Aorta (tissue), 5 donors: ENCODE measurements around the gene ZCCHC4. TPM values are rescaled to one million over a fixed set of nuclear protein-coding genes. Genes with fewer than 3 reads are reported as not detected.
"Not testable (repeated sequence)": the region's sequence is repeated elsewhere in the genome, so short reads cannot be mapped to it uniquely, and the experiment has no call there.

Source experiments
- ATAC-seq: fragments of 200-7000 bp; cut with Tn5 transposase; one replicate; pipeline ENCODE4 v1.9.1; 2022; ENCODE audit warnings: moderate library complexity; ENCODE audit not compliant: low FRiP score
- DNase-seq, 2 donors: peaks; one replicate each; pipeline ENCODE4 v3.0.0-alpha.2; 2020
- H3K27ac ChIP-seq, 2 donors: one replicate each; pipeline ENCODE4 v1.5.1; 2013; ENCODE audit warnings: low read length in 2 of 2, mild to moderate bottlenecking in 2 of 2, moderate library complexity in 2 of 2, control low read depth in 1 of 2, inconsistent platforms in 1 of 2, low read depth in 1 of 2
- H3K27me3 ChIP-seq, 2 donors: one replicate each; pipeline ENCODE4 v1.6.1; 2013; ENCODE audit warnings: control low read depth in 1 of 2, low read length in 1 of 2, mild to moderate bottlenecking in 1 of 2, moderate library complexity in 1 of 2; ENCODE audit not compliant: insufficient read depth in 2 of 2, control insufficient read depth in 1 of 2
- H3K36me3 ChIP-seq, 2 donors: one replicate each; pipeline ENCODE4 v1.6.1; 2013; ENCODE audit warnings: control low read depth in 1 of 2, low read length in 1 of 2, mild to moderate bottlenecking in 1 of 2; ENCODE audit not compliant: insufficient read depth in 2 of 2, control insufficient read depth in 1 of 2
- H3K4me1 ChIP-seq, 2 donors: one replicate each; pipeline ENCODE4 v1.6.1; 2013; ENCODE audit warnings: low read length in 2 of 2, control low read depth in 1 of 2, mild to moderate bottlenecking in 1 of 2, moderate library complexity in 1 of 2; ENCODE audit not compliant: insufficient read depth in 2 of 2, control insufficient read depth in 1 of 2
- H3K4me3 ChIP-seq, 2 donors: one replicate each; pipeline ENCODE4 v1.5.1; 2013; ENCODE audit warnings: low read length in 2 of 2, control low read depth in 1 of 2, mild to moderate bottlenecking in 1 of 2
- H3K9me3 ChIP-seq: one replicate; pipeline ENCODE4 v1.6.1; 2013; ENCODE audit warnings: mild to moderate bottlenecking, low read length; ENCODE audit not compliant: control insufficient read depth
- WGBS, 2 donors: extraction: QIAGEN DNeasy Blood & Tissue Kit; methylation state at CpG; one replicate each; pipeline ENCODE4 v1.1.7; 2013; 5-methylcytosine and 5-hydroxymethylcytosine counted together
- intact Hi-C, 2 donors: fragments of 100-400 bp; cut with DNase I; formaldehyde crosslinking; loops; one replicate each; pipeline versions ENCODE4 v1.14.2 to v1.15.0; 2022
- polyA plus RNA-seq, 2 donors: library from polyadenylated mRNA; stranded (reverse); fragments of 200-250 nt; gene quantifications; one replicate each; pipeline ENCODE4 v1.2.3, GENCODE V29; 2013
- total RNA-seq, 2 donors: library from RNA; stranded (reverse); fragmentation: NEBNext Ultra II Directional; extraction: Animal tissue kit (Norgen Biotek cat#: 25700); gene quantifications; one replicate each; pipeline ENCODE4 v1.2.1, GENCODE V29; 2021
- donor health status: healthy with polysubstance abuse.
- donor health status: Bipolar disorder and iron deficiency.
- donor health status: DM: no; HTN: no; CAD: no.
- donor health status: DM: no; HTN: no; CAD: no.
- donor health status: DM: yes; HTN: yes; CAD: no.

Gene ZCCHC4
- total and polyA plus RNA-seq, 4 donors: 2.4 to 13.5 (median 6.8) TPM

DNA sequence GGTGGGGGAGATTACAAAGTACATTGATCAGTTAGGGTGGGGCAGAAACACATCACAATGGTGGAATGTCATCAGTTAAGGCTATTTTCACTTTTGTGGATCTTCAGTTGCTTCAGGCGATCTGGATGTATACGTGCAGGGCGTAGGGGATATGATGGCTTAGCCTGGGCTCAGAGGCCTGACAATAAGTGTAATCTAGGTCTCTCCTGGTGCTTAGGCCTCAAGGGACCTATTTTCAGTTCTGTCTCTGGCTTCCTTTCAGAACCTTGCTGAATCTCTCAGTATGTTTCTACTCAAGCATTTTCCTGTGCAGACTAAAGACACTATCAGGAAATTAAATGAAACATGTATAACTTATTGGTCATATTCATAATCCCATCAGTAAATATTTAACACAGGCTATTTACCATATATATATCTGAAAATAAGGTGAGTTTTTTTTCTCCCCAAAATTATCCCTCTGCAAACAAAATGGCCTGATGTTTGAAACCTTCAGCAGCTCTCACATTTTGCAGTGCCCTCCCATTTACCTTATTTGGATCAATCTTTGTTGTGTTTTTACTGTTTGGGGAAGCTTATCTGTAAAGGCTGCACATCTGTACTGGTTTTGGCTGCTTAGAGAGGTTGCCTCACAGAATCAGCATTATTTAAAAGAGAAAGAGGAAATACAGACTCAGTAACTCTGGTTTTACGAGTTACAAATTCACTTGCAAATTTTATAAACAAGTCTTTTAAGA is 2.3 kb upstream of the ZCCHC4 start:
- DNase-seq (no peak), ATAC-seq (no peak)
- H3K27me3 ChIP-seq: no peaks in the 10 kb centered on the region
- no peak overlapping the region for H3K4me3 ChIP-seq
- H3K27ac ChIP-seq: no peak overlapping the region
- WGBS, 2 donors: 72 to 74% methylated on average over 4 of the region's 4 CpGs
- intact Hi-C loops: loop anchor here (5.0 to 10.0 kb wide), 4 partner anchors 65 to 145 kb away; partner anchors contain the start of genes ANAPC4 (in 2 of the 2) and SEPSECS (in 1 of the 2)
- no peaks in the 10 kb centered on the region for H3K4me1 ChIP-seq
- H3K9me3 ChIP-seq: no peaks in the 10 kb centered on the region
- H3K36me3 ChIP-seq: no peaks in the 10 kb centered on the region

DNA sequence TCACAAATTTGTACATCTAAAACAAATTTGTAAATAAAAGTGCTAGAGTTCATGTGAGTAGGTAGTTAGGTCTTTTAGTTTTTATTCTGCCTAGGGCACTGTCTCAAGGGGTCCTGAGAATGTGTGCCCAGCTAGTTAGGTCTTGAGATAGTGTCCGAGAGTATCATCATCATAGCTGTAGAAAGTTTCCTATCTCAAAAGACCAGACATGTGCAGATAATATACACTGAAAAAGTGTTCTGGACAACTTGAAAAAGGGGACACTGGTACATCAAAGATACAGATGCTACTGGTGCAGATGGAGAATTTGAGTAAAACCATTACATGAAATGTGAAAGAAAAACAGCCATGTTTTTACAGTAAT is 1.8 kb upstream of the ZCCHC4 start:
- no peaks in the 10 kb centered on the region for H3K4me1 ChIP-seq
- no peaks in the 10 kb centered on the region for H3K36me3 ChIP-seq
- no peaks in the 10 kb centered on the region for H3K9me3 ChIP-seq
- WGBS, 2 donors: 69 to 76% methylated on average over 1 of the region's 1 CpG
- no peak overlapping the region for H3K4me3 ChIP-seq
- H3K27ac ChIP-seq: no peak overlapping the region
- no peak for DNase-seq
- H3K27me3 ChIP-seq: no peaks in the 10 kb centered on the region
- ATAC-seq: no peak
- intact Hi-C loops: loop anchor here (5.0 to 10.0 kb wide), 4 partner anchors 64 to 146 kb away; partner anchors contain the start of genes ANAPC4 (in 2 of the 2) and SEPSECS (in 1 of the 2)

DNA sequence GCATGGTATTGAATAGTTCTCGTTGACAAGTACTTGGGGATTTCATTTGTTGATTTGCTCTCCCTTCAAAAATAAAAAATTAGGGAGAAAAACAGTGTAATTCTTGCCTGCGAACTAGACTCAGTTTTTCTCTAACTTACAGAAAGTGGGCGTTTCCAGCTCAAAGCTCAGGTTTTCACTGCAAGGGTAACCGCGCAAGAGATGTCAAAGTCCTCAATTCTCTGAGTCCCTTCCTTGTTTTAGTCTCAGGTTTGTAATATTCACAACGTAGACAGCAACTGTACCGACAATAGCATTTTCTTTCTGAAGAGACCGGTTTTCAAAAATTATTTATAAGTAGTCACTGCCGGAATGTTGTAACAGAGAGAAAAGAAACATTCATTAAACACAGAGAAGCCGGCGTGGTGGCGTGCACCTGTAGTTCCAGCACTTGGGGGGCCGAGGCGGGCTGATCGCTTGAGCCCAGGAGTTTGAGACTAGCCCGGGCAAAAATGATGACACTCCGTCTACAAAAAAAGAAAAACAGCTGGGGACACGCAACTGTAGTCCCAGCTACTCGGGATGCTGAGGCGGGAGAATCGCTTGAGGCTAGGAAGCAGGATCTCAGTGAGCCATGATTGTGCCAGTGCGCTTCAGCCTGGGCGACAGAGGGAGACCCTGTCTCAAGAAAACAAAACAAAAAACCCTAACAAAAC is 774 bp downstream of the ZCCHC4 start:
- WGBS, 2 donors: 11 to 20% methylated on average over 23 of the region's 23 CpGs

GRCh38 chr4:25320336-25320735 is 7.8 kb downstream of the ZCCHC4 start:
- H3K9me3 ChIP-seq: no peaks in the 10 kb centered on the region
- WGBS, 2 donors: 81 to 85% methylated on average over 2 of the region's 2 CpGs
- H3K27ac ChIP-seq: no peak overlapping the region
- ATAC-seq (no peak), DNase-seq (no peak)
- no peaks in the 10 kb centered on the region for H3K27me3 ChIP-seq
- no peaks in the 10 kb centered on the region for H3K4me1 ChIP-seq
- intact Hi-C loops: no loop called here
- H3K4me3 ChIP-seq: no peak overlapping the region
- H3K36me3 ChIP-seq: peaks cover 0 to 2% of the 10 kb centered on the region in 2 donors

More for the DNA sequence above, 774 bp downstream of the ZCCHC4 start:
- H3K36me3 ChIP-seq: no peaks in the 10 kb centered on the region
- intact Hi-C loops: loop anchor here (5.0 to 10.0 kb wide), 4 partner anchors 61 to 149 kb away; partner anchors contain the start of genes ANAPC4 (in 2 of the 2) and SEPSECS (in 1 of the 2)
- H3K27ac ChIP-seq: no peak overlapping the region
- ATAC-seq: no peak
- H3K27me3 ChIP-seq: no peaks in the 10 kb centered on the region
- no peaks in the 10 kb centered on the region for H3K9me3 ChIP-seq
- peak overlapping the region; percentile 41 to 89 for H3K4me3 ChIP-seq
- no peaks in the 10 kb centered on the region for H3K4me1 ChIP-seq
- no peak for DNase-seq

DNA sequence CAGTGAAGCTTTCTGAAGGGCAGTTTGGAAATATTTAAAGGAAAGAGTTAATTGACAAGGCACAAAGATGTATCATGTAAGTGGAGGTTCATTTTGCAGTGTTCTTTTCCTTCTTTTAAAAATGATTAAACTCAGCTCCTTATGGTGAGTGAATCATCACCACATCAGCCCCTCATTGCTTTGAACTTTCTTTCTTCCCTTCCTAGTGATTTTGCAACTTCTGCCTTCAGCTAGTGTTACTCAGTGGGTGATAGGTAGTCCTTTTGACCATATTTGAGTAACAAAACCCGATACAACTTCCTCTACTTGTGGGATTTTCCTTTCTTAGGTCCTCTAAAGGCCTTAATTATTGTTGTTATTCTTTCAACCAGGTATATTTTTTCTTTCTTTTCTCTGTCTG is 8.2 kb downstream of the ZCCHC4 start:
- no peak for DNase-seq
- intact Hi-C loops: no loop called here
- Histone ChIP-seq H3K4me3 (no peak overlapping the region), H3K4me1 (no peaks in the 10 kb centered on the region), H3K27ac (no peak overlapping the region), H3K36me3 (peaks cover 0 to 2% of the 10 kb centered on the region in 2 donors), H3K27me3 (no peaks in the 10 kb centered on the region), H3K9me3 (no peaks in the 10 kb centered on the region)
- 89 to 94% methylated on average over 1 of the region's 1 CpG for WGBS, 2 donors
- no peak for ATAC-seq

DNA sequence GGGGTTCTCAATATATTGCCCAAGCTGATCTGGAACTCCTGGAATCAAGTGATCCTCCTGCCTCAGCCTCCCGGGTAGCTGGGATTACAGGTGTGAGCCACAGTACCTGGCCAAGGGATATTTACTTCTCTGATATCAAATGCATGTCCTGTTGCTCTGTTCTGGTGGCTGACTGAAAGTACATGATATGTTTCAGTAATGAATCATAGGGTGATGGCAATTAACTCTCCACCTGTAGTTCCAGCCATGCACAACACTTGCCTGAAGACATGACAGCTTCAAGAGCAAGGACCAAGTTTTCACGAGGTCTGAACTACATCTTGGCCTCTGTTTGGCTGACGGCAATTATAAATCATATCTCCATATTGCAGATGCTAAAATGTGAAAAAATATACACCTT is 9.1 kb downstream of the ZCCHC4 start:
- ATAC-seq: no peak
- Histone ChIP-seq H3K27me3 (no peaks in the 10 kb centered on the region), H3K36me3 (peaks cover 0 to 2% of the 10 kb centered on the region in 2 donors), H3K9me3 (no peaks in the 10 kb centered on the region), H3K27ac (no peak overlapping the region), H3K4me3 (no peak overlapping the region), H3K4me1 (no peaks in the 10 kb centered on the region)
- intact Hi-C loops: no loop called here
- WGBS, 2 donors: 85 to 88% methylated on average over 3 of the region's 3 CpGs
- DNase-seq: no peak

DNA sequence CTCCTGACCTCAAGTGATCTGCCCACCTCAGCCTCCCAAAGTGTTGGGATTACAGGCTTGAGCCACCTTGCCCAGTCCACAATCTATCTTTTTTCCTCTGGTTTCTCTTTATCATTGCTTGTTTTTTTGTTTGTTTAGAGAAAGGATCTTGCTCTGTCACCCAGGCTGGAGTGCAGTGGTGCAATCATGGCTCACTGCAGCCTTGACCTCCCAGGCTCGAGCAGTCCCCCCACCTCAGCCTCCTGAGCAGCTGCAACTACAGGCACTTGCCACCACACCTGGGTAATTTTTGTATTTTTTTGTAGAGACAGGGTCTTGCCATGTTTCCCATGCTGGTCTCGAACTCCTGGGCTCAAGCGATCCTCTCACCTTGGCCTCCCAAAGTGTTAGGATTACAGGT is 15.9 kb downstream of the ZCCHC4 start:
- H3K27ac ChIP-seq, intact Hi-C loops, H3K4me1 ChIP-seq, H3K27me3 ChIP-seq, DNase-seq, H3K36me3 ChIP-seq, H3K9me3 ChIP-seq, H3K4me3 ChIP-seq, ATAC-seq: not testable (repeated sequence)
- 97 to 98% methylated on average over 3 of the region's 3 CpGs for WGBS, 2 donors

DNA sequence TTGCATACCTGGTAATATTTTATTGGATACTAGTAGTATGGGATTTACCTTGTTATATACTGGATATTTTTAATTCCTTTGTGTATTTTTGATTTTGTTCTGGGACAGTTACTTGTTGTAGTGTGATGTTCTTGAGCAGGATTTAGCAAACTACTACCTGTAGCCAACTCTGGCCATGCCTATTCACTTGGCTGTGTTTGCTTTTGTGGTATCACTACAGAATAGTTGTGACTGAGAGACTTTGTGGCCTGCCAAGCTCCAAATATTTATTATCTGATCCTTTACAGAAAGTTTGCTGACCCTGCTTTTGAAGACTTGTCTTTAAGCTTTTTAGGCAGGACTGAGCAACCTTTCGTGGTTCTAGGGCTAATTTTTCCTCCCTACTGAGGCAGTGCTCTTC is 17.8 kb downstream of the ZCCHC4 start:
- no peaks in the 10 kb centered on the region for H3K27me3 ChIP-seq
- H3K36me3 ChIP-seq: no peaks in the 10 kb centered on the region
- H3K4me3 ChIP-seq: no peak overlapping the region
- DNase-seq: no peak
- H3K9me3 ChIP-seq: no peaks in the 10 kb centered on the region
- intact Hi-C loops: no loop called here
- no peak for ATAC-seq
- WGBS, 2 donors: 70 to 72% methylated on average over 1 of the region's 1 CpG
- peak overlapping the region in 1 of 2 donors; percentile 90 for H3K27ac ChIP-seq
- no peaks in the 10 kb centered on the region for H3K4me1 ChIP-seq
